HEK293T (cell line): ENCODE results near the gene LCE7A.

Experiments used
- BHLHE40 ChIP-seq: fragments of 450-650 bp; IDR thresholded peaks from 2 replicates; pipeline ENCODE4 v1.6.1; 2016; ENCODE audit warnings: mild to moderate bottlenecking, moderate library complexity, borderline replicate concordance
- ELF4 ChIP-seq: fragments of 450-650 bp; IDR thresholded peaks from 2 replicates; pipeline ENCODE4 v1.6.1; 2017; ENCODE audit warnings: antibody characterized with exemption
- FOXM1 ChIP-seq: fragments of 450-650 bp; IDR thresholded peaks from 2 replicates; pipeline ENCODE4 v1.6.1; 2017; ENCODE audit warnings: mild to moderate bottlenecking, borderline replicate concordance
- HDGF ChIP-seq: fragments of 450-650 bp; IDR thresholded peaks from 2 replicates; pipeline ENCODE4 v1.6.1; 2017; ENCODE audit warnings: antibody characterized with exemption, borderline replicate concordance
- NFRKB ChIP-seq: fragments of 450-650 bp; IDR thresholded peaks from 2 replicates; pipeline ENCODE4 v1.6.1; 2016; ENCODE audit warnings: mild to moderate bottlenecking, moderate library complexity
- PKNOX1 ChIP-seq: fragments of 450-650 bp; IDR thresholded peaks from 2 replicates; pipeline ENCODE4 v1.6.1; 2016
- SP1 ChIP-seq: fragments of 450-650 bp; IDR thresholded peaks from 2 replicates; pipeline ENCODE4 v1.6.1; 2017
- SUZ12 ChIP-seq: fragments of 450-650 bp; IDR thresholded peaks from 2 replicates; pipeline ENCODE4 v1.6.1; 2016; ENCODE audit warnings: mild to moderate bottlenecking
- TARDBP ChIP-seq: fragments of 450-650 bp; IDR thresholded peaks from 2 replicates; pipeline ENCODE4 v1.6.1; 2016

DNA sequence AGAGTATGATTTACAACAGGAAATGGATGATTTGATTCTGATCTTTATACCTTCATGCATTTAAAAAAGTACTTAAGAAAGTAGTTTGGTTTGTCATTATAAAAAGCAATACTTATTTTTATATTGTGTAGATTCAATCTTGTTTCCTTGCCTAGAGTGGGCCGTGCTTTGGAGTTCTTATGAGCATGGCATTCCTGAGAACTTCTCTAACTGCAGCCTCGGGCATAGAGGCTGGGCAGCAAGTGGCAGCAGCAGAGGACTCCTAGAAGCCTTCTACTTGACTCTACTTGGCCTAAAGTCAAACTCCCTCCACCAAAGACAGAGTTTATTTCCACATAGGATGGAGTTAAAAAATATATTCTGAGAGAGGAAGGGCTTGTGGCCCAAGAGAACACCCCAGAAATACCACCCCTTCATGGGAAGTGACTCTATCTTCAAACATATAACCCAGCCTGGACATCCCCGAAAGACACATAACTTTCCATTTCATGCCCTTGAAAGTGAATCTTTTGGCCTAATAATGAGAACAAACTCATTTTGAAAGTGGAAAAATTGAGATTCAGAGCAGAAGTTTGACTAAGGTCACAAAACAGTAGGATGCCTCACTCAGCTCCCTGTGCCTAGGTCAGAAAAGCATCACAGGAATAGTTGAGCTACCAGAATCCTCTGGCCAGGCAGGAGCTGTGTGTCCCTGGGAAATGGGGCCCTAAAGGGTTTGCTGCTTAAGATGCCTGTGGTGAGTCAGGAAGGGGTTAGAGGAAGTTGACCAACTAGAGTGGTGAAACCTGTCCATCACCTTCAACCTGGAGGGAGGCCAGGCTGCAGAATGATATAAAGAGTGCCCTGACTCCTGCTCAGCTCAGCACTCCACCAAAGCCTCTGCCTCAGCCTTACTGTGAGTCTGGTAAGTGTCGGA is 48.1 kb downstream of the LCE7A start, which contains the start of gene IVL:
- TF ChIP-seq ELF4 (no peak), SP1 (no peak), SUZ12 (no peak), TARDBP (no peak), FOXM1 (no peak), PKNOX1 (no peak), NFRKB (no peak), HDGF (no peak), BHLHE40 (no peak)
